ENCODE results near the gene SCRG1.

DNA sequence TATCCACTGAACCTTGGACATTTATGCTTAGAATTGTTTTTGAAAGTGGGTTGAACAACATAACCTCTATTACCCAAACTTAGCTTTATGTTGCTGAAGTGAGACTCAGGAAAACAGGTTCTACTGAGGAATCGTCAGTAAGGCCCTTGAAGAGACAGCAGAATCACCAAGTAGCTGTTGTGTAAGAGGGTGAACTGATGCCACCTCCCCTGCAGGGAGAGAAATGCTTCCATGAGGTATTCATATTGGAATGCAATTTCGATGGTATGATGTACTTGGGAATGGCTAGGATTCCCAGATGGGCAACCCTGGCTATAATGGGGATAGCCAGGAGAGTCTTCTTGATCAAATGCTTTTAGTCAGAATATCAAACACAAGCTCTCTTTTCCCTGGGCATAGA lies 4.1 kb upstream of the SCRG1 start:
- TF ChIP-seq, protein P1, sequence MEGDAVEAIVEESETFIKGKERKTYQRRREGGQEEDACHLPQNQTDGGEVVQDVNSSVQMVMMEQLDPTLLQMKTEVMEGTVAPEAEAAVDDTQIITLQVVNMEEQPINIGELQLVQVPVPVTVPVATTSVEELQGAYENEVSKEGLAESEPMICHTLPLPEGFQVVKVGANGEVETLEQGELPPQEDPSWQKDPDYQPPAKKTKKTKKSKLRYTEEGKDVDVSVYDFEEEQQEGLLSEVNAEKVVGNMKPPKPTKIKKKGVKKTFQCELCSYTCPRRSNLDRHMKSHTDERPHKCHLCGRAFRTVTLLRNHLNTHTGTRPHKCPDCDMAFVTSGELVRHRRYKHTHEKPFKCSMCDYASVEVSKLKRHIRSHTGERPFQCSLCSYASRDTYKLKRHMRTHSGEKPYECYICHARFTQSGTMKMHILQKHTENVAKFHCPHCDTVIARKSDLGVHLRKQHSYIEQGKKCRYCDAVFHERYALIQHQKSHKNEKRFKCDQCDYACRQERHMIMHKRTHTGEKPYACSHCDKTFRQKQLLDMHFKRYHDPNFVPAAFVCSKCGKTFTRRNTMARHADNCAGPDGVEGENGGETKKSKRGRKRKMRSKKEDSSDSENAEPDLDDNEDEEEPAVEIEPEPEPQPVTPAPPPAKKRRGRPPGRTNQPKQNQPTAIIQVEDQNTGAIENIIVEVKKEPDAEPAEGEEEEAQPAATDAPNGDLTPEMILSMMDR (IDR thresholded peaks at IDR 0.05), result no peak
- no peak for TF ChIP-seq POLR2A (IDR thresholded peaks at IDR 0.05)

All from adrenal gland (tissue), 5 donors.